Measurements from ENCODE around the gene CHMP1A. TPM values are rescaled to one million over a fixed set of nuclear protein-coding genes. Genes with fewer than 3 reads are reported as not detected.

CHMP1A gene
- total RNA-seq, 4 donors from 2014 or later: 40.4 to 64.3 (median 50.3) TPM

DNA sequence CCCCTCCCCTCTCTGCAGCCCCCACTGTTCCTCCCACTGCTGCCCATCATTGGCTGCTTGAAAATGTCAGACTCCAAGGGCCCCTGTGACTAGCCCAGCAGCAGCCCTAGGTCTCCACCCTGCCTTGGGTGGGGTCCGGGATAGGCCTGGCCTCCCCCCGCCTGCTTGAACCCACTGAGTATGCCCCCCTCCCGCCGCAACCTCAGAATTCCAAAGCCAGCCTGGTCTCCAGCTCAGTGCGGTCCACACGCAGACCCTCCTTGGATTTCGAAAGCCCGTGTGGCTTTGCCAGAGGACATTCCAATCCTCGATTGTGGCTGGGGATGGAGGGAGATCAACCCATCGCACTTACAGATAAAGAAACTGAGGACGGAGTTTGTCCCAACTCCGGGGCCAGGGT is 37.7 kb downstream of the CHMP1A start:
- TF ChIP-seq, protein P1, sequence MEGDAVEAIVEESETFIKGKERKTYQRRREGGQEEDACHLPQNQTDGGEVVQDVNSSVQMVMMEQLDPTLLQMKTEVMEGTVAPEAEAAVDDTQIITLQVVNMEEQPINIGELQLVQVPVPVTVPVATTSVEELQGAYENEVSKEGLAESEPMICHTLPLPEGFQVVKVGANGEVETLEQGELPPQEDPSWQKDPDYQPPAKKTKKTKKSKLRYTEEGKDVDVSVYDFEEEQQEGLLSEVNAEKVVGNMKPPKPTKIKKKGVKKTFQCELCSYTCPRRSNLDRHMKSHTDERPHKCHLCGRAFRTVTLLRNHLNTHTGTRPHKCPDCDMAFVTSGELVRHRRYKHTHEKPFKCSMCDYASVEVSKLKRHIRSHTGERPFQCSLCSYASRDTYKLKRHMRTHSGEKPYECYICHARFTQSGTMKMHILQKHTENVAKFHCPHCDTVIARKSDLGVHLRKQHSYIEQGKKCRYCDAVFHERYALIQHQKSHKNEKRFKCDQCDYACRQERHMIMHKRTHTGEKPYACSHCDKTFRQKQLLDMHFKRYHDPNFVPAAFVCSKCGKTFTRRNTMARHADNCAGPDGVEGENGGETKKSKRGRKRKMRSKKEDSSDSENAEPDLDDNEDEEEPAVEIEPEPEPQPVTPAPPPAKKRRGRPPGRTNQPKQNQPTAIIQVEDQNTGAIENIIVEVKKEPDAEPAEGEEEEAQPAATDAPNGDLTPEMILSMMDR (IDR thresholded peaks at IDR 0.05; ENCODE audit: low read depth): no peak

DNA sequence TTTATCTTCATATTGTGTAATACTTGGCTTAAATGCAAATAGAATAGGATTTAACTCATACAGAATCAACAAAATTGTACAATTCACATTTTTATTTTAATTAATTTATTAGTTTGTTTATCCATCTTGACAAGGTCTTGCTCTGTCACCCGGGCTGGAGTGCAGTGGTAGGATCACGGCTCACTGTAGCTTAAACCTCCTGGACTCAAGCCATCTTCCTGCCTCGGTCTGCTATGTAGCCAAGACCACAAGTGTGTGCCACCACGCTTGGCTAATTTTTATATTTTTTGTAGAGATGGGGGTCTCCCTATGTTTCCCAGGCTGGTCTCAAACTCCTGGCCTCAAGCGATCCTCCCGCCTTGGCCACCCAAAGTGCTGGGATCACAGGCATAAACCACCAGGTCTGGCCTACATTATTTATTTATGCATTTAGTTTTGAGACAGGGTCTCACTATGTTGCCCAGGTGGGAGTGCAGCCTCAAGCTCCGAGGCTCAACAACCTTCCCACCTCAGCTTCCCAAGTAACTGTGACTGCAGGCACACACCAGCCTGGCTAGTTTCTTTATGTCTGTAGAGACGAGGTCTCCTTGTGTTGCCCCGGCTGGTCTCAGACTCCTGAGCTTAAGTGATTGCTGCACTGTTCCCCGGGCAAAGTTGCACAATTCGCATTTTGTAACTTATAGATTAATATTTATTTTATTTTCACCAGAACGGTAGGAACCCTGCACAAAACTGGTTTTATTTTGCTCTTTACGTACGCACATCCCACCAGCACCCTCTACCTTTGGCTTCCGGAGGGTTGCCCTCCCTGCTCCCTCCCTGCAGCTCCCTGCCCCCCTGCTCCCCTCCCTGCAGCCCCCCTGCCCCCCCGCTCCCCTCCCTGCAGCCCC is 39.2 kb downstream of the CHMP1A start:
- TF ChIP-seq, protein P1 (IDR thresholded peaks at IDR 0.05; ENCODE audit: low read depth): no peak

DNA sequence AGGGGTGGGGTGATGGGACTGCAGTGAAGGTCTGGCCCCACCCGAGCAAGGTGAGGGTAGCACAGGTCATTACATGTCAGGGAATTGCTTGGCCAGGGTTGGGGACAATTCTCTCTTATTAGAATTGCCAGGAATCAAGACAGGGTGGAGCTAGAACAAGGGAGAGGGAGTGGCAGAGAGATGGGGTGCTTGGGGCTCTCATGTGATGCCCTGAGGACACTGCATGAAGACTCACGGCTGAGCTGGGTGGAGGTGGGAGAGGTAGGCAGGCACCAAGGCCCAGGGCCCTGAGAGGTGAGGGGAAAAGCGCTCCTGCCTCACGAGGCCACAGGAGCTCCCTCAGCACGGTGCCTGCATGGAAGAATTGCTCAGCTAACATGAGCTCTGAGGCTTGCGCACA is 40.5 kb downstream of the CHMP1A start:
- TF ChIP-seq, protein P1 (IDR thresholded peaks at IDR 0.05; ENCODE audit: low read depth): no peak

DNA sequence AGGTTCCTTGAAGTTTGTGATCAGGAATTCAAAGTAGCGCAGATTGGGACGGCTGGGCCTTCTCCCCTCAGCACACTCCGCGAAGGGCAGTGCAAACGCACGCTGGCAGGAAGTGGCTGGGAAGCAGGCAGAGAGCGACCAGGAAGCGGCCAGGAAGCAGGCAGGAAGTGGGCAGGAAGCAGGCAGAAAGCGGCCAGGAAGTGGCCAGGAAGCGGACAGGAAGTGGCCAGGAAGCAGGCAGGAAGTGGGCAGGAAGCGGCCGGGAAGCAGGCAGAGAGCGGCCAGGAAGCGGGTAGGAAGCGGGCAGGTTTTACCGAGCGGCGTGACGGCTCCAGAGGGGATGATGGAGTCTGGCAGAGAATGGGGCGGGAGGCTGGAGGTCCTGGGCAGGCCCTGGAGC is 40.9 kb downstream of the CHMP1A start:
- TF ChIP-seq, protein P1 (IDR thresholded peaks at IDR 0.05; ENCODE audit: low read depth): no peak

DNA sequence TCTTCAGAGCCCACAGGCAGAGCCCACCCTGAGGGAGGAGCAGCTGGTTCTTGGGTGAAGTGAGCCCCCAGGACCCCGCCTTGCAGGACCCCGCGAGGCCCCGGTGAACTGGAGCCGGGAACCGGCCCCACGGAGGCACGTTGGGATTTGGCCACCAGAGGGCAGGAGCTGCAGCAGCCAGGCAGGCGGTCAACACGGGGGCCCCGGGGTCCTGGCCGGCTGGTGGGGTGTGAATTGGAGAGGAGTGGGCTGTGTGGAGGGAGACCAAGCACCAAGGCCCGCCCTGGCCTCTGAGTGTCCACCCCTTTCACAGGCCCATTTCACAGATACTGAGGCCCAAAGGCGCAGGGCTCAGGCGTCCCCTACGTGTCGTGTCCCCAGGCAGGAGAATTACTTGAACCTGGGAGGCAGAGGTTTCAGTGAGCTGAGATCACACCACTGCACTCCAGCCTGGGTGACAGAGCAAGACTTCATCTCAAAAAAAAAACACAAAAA is 41.9 kb downstream of the CHMP1A start:
- TF ChIP-seq, protein P1 (IDR thresholded peaks at IDR 0.05; ENCODE audit: low read depth): no peak

DNA sequence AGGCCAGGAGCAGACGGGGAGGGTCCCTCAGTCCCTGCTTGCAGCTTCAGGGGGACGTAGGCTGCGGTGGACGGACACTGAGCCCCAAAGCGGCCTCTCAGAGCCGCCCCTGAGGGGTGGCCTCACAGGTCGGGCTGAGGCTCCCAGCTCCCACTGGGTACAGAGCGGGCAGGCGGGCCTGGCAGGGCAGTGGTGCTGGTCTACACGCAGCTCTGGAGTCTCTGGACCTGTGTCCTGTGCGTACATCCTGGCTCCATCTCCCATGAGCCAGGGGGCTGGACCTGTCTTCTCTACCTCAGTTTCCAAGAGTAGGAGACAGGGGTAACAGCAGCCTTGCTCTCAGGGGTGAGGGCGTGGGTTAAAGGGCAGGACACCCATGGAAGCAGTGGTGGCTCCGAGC is 42.3 kb downstream of the CHMP1A start:
- TF ChIP-seq, protein P1 (IDR thresholded peaks at IDR 0.05; ENCODE audit: low read depth): no peak

DNA sequence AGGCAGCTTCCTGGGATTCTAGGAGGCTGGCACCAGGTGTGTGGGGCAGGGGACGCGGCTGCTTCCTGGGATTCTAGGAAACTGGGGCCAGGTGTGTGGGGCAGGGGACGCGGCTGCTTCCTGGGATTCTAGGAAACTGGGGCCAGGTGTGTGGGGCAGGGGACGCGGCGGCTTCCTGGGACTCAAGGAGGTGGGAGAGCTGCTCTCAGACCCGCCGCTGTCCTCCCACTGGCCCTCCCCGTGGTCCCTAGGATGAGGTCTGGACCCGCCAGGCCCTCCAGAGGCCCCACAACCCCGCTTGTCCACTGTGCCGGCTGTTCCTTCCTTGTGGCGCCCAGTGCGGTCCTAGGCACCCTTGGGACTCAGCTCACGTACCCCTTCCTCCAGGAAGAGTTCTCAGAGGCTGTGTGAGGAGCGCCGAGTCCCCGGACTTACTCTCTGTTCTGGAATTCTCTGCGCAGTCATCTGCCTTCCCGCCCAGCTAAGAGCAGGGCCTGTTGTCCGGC is 43.5 kb downstream of the CHMP1A start:
- TF ChIP-seq, protein P1 (IDR thresholded peaks at IDR 0.05; ENCODE audit: low read depth): no peak

Measured in subcutaneous adipose tissue (tissue), 4 donors.